Astrocyte (in vitro differentiated cells and primary cell): ENCODE results near the gene SWT1.

Experiments
- EZH2 ChIP-seq: IDR thresholded peaks from 2 replicates; pipeline ENCODE4 v1.6.1; 2012; ENCODE audit warnings: mild to moderate bottlenecking, low read length, inconsistent platforms; ENCODE audit not compliant: insufficient read depth
- TF ChIP-seq, protein P1 (sequence below): IDR thresholded peaks from 2 replicates; pipeline ENCODE4 v1.5.1; 2011; ENCODE audit warnings: low read depth, mild to moderate bottlenecking, inconsistent platforms, low read length, moderate library complexity; ENCODE audit not compliant: insufficient read depth

DNA sequence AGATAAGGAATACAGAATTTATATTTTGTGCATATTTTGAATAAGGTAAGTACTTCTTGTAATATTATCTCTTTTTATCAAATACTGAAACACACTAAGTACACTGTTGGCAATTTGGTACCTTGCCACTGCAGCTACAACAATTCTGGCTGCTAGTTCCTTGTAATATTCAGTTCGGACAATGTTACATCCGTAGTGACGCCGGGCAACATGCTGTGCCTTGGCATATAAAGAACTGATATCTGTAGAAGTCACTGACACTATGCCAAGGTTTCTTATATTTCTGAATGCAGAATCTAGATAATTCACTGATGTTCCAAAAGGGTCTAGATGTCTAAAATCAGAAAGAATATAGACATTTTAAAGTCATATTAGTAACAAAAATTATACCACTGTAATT, 17.7 kb upstream of the SWT1 start:
- TF ChIP-seq, protein P1, sequence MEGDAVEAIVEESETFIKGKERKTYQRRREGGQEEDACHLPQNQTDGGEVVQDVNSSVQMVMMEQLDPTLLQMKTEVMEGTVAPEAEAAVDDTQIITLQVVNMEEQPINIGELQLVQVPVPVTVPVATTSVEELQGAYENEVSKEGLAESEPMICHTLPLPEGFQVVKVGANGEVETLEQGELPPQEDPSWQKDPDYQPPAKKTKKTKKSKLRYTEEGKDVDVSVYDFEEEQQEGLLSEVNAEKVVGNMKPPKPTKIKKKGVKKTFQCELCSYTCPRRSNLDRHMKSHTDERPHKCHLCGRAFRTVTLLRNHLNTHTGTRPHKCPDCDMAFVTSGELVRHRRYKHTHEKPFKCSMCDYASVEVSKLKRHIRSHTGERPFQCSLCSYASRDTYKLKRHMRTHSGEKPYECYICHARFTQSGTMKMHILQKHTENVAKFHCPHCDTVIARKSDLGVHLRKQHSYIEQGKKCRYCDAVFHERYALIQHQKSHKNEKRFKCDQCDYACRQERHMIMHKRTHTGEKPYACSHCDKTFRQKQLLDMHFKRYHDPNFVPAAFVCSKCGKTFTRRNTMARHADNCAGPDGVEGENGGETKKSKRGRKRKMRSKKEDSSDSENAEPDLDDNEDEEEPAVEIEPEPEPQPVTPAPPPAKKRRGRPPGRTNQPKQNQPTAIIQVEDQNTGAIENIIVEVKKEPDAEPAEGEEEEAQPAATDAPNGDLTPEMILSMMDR: no peak
- TF ChIP-seq EZH2: no peak
